Measurements from ENCODE around the gene IKZF3.
A peak's percentile ranks its signal among the peaks of the same experiment; 100 is the strongest.

IKZF3 gene

DNA sequence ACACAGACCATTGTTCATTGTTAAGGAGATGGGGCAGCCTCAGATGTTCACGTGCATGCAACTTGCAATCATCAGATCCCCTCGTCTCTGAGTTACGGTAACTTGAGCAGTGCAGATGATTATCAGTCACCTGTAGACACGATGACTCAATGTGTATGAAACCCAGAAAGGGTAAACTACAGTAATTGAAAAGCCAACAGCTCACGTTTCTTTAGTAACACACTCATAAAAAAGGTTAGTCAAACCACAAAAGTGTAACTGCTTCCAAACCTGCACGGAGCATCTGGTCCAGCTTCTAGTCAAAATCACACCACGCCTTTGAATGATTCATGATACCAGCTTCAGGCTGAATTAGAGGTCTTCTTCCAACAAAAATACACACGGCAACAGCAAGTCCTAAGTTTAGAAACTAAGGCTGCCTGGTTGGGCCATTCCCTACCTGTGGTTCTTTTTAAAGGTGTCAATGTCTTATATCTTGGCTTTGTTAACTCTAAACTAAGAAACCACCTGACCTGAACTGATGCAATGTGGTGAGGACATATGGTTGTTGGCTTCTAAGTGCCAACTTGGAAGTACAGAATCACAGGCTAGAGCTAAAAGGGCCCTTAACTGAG, 94.0 kb downstream of the IKZF3 start:
- Histone ChIP-seq H3K79me2 (ENCODE audit: insufficient read depth, low read length) (no peaks in the 10 kb centered on the region), H3K27me3 (ENCODE audit: insufficient read depth, low read length, poor library complexity, severe bottlenecking) (peaks cover 3% of the 10 kb centered on the region), H3F3A (ENCODE audit: low read depth) (0 out of 2 replicates have a peak, but pooled peaks cover 4% of the 10 kb centered on the region), H3K4me2 (ENCODE audit: low read depth, low read length, poor library complexity, severe bottlenecking) (peak overlapping the region; percentile 34), H3K9me3 (ENCODE audit: insufficient read depth, low read depth, low read length) (no peaks in the 10 kb centered on the region), H3K4me1 (ENCODE audit: insufficient read depth, low read length, poor library complexity, severe bottlenecking) (peaks cover 25% of the 10 kb centered on the region), H4K20me1 (ENCODE audit: insufficient read depth, low read length, poor library complexity, severe bottlenecking) (no peaks in the 10 kb centered on the region), H3K9ac (ENCODE audit: low read depth, low read length, poor library complexity, severe bottlenecking) (no peak overlapping the region), H3K9me2 (replicated peaks; ENCODE audit: low read depth, low read length) (no peaks in the 10 kb centered on the region), H3K4me3 (ENCODE audit: low read length, poor library complexity, severe bottlenecking) (no peak overlapping the region), H2AFZ (ENCODE audit: low read length) (no peak overlapping the region), H3K36me3 (ENCODE audit: insufficient read depth, low read length) (no peaks in the 10 kb centered on the region)
- TF ChIP-seq EZH2phosphoT487 (IDR thresholded peaks at IDR 0.05; ENCODE audit: borderline replicate concordance) = no peak
- TF ChIP-seq, protein P1, sequence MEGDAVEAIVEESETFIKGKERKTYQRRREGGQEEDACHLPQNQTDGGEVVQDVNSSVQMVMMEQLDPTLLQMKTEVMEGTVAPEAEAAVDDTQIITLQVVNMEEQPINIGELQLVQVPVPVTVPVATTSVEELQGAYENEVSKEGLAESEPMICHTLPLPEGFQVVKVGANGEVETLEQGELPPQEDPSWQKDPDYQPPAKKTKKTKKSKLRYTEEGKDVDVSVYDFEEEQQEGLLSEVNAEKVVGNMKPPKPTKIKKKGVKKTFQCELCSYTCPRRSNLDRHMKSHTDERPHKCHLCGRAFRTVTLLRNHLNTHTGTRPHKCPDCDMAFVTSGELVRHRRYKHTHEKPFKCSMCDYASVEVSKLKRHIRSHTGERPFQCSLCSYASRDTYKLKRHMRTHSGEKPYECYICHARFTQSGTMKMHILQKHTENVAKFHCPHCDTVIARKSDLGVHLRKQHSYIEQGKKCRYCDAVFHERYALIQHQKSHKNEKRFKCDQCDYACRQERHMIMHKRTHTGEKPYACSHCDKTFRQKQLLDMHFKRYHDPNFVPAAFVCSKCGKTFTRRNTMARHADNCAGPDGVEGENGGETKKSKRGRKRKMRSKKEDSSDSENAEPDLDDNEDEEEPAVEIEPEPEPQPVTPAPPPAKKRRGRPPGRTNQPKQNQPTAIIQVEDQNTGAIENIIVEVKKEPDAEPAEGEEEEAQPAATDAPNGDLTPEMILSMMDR (conservative IDR thresholded peaks at IDR 0.05; ENCODE audit: low read length) = no peak

DNA sequence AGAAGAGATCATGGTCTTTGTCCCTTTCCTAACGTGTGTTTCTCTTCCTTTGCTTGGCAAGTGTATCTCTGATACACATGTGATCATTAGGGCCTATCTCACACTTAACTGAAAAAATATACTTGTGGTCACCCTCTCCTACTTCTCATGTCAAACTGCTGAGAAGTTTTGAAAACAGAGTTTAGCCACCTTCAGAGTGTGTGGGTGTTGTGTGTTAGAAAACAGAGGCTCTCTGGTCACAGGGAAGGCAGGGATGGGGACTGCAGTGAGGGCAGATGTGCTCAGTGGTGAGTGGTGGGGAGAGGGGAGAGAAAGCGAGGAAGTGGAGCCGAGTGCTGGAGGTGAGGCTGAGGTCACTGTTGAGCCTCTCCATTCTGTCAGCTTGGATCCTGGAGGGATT, 97.0 kb downstream of the IKZF3 start:
- no peak overlapping the region for H2AFZ ChIP-seq (ENCODE audit: low read length)
- TF ChIP-seq, protein P1 (conservative IDR thresholded peaks at IDR 0.05; ENCODE audit: low read length) = no peak
- TF ChIP-seq EZH2phosphoT487 (IDR thresholded peaks at IDR 0.05; ENCODE audit: borderline replicate concordance) = no peak
- H3K9ac ChIP-seq (ENCODE audit: low read depth, low read length, poor library complexity, severe bottlenecking) = no peak overlapping the region
- no peak overlapping the region for H3K4me2 ChIP-seq (ENCODE audit: low read depth, low read length, poor library complexity, severe bottlenecking)
- H3K4me3 ChIP-seq (ENCODE audit: low read length, poor library complexity, severe bottlenecking) = no peak overlapping the region
- H3K79me2 ChIP-seq (ENCODE audit: insufficient read depth, low read length) = no peaks in the 10 kb centered on the region
- H3K9me3 ChIP-seq (ENCODE audit: insufficient read depth, low read depth, low read length) = no peaks in the 10 kb centered on the region
- 0 out of 2 replicates have a peak, but pooled peaks cover 4% of the 10 kb centered on the region for H3F3A ChIP-seq (ENCODE audit: low read depth)
- H4K20me1 ChIP-seq (ENCODE audit: insufficient read depth, low read length, poor library complexity, severe bottlenecking) = no peaks in the 10 kb centered on the region
- peaks cover 20% of the 10 kb centered on the region for H3K4me1 ChIP-seq (ENCODE audit: insufficient read depth, low read length, poor library complexity, severe bottlenecking)
- no peaks in the 10 kb centered on the region for H3K36me3 ChIP-seq (ENCODE audit: insufficient read depth, low read length)
- no peaks in the 10 kb centered on the region for H3K9me2 ChIP-seq (replicated peaks; ENCODE audit: low read depth, low read length)
- H3K27me3 ChIP-seq (ENCODE audit: insufficient read depth, low read length, poor library complexity, severe bottlenecking) = no peaks in the 10 kb centered on the region

DNA sequence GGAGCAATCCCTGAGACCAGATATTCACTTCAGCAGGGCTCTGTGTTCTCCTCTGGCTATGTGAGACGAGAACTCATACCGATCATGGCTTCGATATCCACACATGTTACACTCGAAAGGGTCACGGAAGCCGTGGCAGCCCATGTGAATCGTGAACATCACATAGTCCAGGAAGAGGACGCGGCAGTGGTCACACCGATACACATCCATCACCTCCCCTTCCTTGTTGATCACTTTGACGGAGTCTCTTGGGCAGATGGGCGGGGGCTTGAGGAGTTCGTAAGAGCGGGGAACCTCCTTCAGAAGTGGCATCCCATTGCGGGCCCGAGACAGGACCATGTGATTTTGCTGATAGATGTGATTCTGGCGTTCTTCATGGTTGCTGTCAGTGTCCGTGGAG, 98.3 kb downstream of the IKZF3 start:
- no peaks in the 10 kb centered on the region for H3K27me3 ChIP-seq (ENCODE audit: insufficient read depth, low read length, poor library complexity, severe bottlenecking)
- no peaks in the 10 kb centered on the region for H3K36me3 ChIP-seq (ENCODE audit: insufficient read depth, low read length)
- H3K4me3 ChIP-seq (ENCODE audit: low read length, poor library complexity, severe bottlenecking) = no peak overlapping the region
- no peaks in the 10 kb centered on the region for H3K79me2 ChIP-seq (ENCODE audit: insufficient read depth, low read length)
- no peaks in the 10 kb centered on the region for H3K9me2 ChIP-seq (replicated peaks; ENCODE audit: low read depth, low read length)
- no peak overlapping the region for H3K9ac ChIP-seq (ENCODE audit: low read depth, low read length, poor library complexity, severe bottlenecking)
- H4K20me1 ChIP-seq (ENCODE audit: insufficient read depth, low read length, poor library complexity, severe bottlenecking) = no peaks in the 10 kb centered on the region
- peaks cover 16% of the 10 kb centered on the region for H3K4me1 ChIP-seq (ENCODE audit: insufficient read depth, low read length, poor library complexity, severe bottlenecking)
- H3F3A ChIP-seq (ENCODE audit: low read depth) = 0 out of 2 replicates have a peak, but pooled peaks cover 4% of the 10 kb centered on the region
- H2AFZ ChIP-seq (ENCODE audit: low read length) = no peak overlapping the region
- H3K9me3 ChIP-seq (ENCODE audit: insufficient read depth, low read depth, low read length) = no peaks in the 10 kb centered on the region
- no peak for TF ChIP-seq EZH2phosphoT487 (IDR thresholded peaks at IDR 0.05; ENCODE audit: borderline replicate concordance)
- TF ChIP-seq, protein P1 (conservative IDR thresholded peaks at IDR 0.05; ENCODE audit: low read length) = no peak
- no peak overlapping the region for H3K4me2 ChIP-seq (ENCODE audit: low read depth, low read length, poor library complexity, severe bottlenecking)

Measured in Loucy (cell line).